T-helper 1 cell (primary cell): ENCODE measurements around the gene VPS35L.

ENCODE experiments used
- DNase-seq, 5 donors: peaks; one replicate each; pipeline ENCODE4 v3.0.0-alpha.2; 2012 to 2020

The VPS35L gene

GRCh38 chr16:19598805-19599510, 43.5 kb downstream of the VPS35L start:
- DNase-seq: no peak

- DNase-seq: no peak
Observed at GRCh38 chr16:19599968-19600716, 44.6 kb downstream of the VPS35L start.

- peak in 2 of 5 donors; percentile 11 to 29 for DNase-seq
Observed at GRCh38 chr16:19601083-19601976, 45.8 kb downstream of the VPS35L start.

- no peak for DNase-seq
Observed at GRCh38 chr16:19604911-19605310, 49.4 kb downstream of the VPS35L start.

GRCh38 chr16:19605701-19606100, 50.2 kb downstream of the VPS35L start:
- DNase-seq: no peak

- DNase-seq: no peak
Observed at GRCh38 chr16:19607616-19608280, 52.2 kb downstream of the VPS35L start.

- no peak for DNase-seq
Observed at GRCh38 chr16:19609359-19609758, 53.9 kb downstream of the VPS35L start.

- no peak for DNase-seq
Observed at GRCh38 chr16:19610200-19610599, 54.7 kb downstream of the VPS35L start.

GRCh38 chr16:19613834-19614233, 58.3 kb downstream of the VPS35L start:
- DNase-seq: no peak

GRCh38 chr16:19616241-19616640, 60.7 kb downstream of the VPS35L start:
- DNase-seq: no peak

- DNase-seq: no peak
Observed at GRCh38 chr16:19618876-19619275, 63.4 kb downstream of the VPS35L start.

- no peak for DNase-seq
Observed at GRCh38 chr16:19621445-19621844, 65.9 kb downstream of the VPS35L start.

GRCh38 chr16:19625039-19625438, 69.5 kb downstream of the VPS35L start:
- no peak for DNase-seq

GRCh38 chr16:19636436-19637267, 81.1 kb downstream of the VPS35L start:
- DNase-seq: no peak

- DNase-seq: peak in 1 of 5 donors; percentile 1
Observed at GRCh38 chr16:19639986-19640421, 84.5 kb downstream of the VPS35L start.

GRCh38 chr16:19642501-19642900, 87.0 kb downstream of the VPS35L start:
- DNase-seq: no peak

GRCh38 chr16:19644877-19645276, 89.4 kb downstream of the VPS35L start:
- no peak for DNase-seq

- DNase-seq: no peak
Observed at GRCh38 chr16:19645557-19645981, 90.1 kb downstream of the VPS35L start.

- DNase-seq: no peak
Observed at GRCh38 chr16:19649980-19650379, 94.5 kb downstream of the VPS35L start.

- no peak for DNase-seq
Observed at GRCh38 chr16:19654147-19654546, 98.6 kb downstream of the VPS35L start.

- DNase-seq: no peak
Observed at GRCh38 chr16:19655242-19655777, 99.8 kb downstream of the VPS35L start.
